ENCODE data around the gene IFI44.

IFI44 gene

GRCh38 chr1:78617615-78618026 lies 32.0 kb upstream of the IFI44 start:
- peak; percentile 81 for TF ChIP-seq CTCF (IDR thresholded peaks at IDR 0.05; ENCODE audit: low read depth, low read length, missing control alignments)
- peak; percentile 75 for DNase-seq (ENCODE audit: low read depth)
- no peak overlapping the region for H3K4me3 ChIP-seq (ENCODE audit: low read depth, low read length)

- no peak for DNase-seq (ENCODE audit: low read depth)
- H3K4me3 ChIP-seq (ENCODE audit: low read depth, low read length) = no peak overlapping the region
- TF ChIP-seq CTCF (IDR thresholded peaks at IDR 0.05; ENCODE audit: low read depth, low read length, missing control alignments) = no peak
Observed at GRCh38 chr1:78619032-78619431, 30.6 kb upstream of the IFI44 start.

GRCh38 chr1:78619446-78619802 lies 30.2 kb upstream of the IFI44 start:
- no peak for TF ChIP-seq CTCF (IDR thresholded peaks at IDR 0.05; ENCODE audit: low read depth, low read length, missing control alignments)
- DNase-seq (ENCODE audit: low read depth) = no peak
- H3K4me3 ChIP-seq (ENCODE audit: low read depth, low read length) = no peak overlapping the region

DNA sequence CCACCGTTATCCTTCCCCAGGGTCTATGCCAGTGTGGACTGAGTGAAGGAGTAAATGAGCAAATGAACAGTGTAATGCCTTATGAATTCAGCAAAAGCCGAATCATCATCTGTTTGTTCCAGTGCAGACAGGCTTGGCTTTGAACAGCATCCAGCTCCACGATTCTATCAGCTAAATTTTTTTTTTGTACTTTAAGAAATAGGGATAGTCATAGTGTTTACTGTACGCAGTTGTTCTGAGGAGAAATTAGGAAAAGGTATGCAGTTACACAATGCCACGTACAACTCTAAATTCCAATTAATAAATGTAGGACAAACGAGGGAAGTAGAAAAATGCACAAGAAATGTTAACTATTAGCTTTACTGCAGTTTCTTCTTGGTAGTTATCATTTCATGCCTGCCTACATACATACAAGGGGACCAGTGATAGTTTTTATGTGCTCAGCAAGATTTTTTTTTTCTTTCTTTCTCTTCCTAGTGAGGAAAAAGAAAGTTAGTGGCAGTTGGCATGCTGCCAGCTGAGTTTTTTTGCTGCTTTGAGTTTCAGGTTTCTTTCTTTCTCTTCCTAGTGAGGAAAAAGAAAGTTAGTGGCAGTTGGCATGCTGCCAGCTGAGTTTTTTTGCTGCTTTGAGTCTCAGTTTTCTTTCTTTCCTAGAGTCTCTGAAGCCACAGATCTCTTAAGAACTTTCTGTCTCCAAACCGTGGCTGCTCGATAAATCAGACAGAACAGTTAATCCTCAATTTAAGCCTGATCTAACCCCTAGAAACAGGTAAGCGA lies 29.6 kb upstream of the IFI44 start, which contains the start of gene IFI44L:
IFI44L (plus strand) TSS at position 646 of the 777 bp plus-strand sequence. CDS start 7,468 bp downstream, outside the sequence.
- DNase-seq (ENCODE audit: low read depth) = peak; percentile 60
- peak within 1 kb of the TSS; percentile 68 for H3K4me3 ChIP-seq (ENCODE audit: low read depth, low read length)
- TF ChIP-seq CTCF (IDR thresholded peaks at IDR 0.05; ENCODE audit: low read depth, low read length, missing control alignments) = no peak

- no peak for TF ChIP-seq CTCF (IDR thresholded peaks at IDR 0.05; ENCODE audit: low read depth, low read length, missing control alignments)
- DNase-seq (ENCODE audit: low read depth) = no peak
- H3K4me3 ChIP-seq (ENCODE audit: low read depth, low read length) = peak overlapping the region; percentile 68
Observed at GRCh38 chr1:78620666-78621065, 29.0 kb upstream of the IFI44 start.

- no peak for DNase-seq (ENCODE audit: low read depth)
- peak overlapping the region; percentile 68 for H3K4me3 ChIP-seq (ENCODE audit: low read depth, low read length)
- no peak for TF ChIP-seq CTCF (IDR thresholded peaks at IDR 0.05; ENCODE audit: low read depth, low read length, missing control alignments)
Observed at GRCh38 chr1:78622548-78622947, 27.1 kb upstream of the IFI44 start.

- peak overlapping the region; percentile 68; the same call in 1 of the 2 replicates for H3K4me3 ChIP-seq (ENCODE audit: low read depth, low read length)
- TF ChIP-seq CTCF (IDR thresholded peaks at IDR 0.05; ENCODE audit: low read depth, low read length, missing control alignments) = no peak
- no peak for DNase-seq (ENCODE audit: low read depth)
Observed at GRCh38 chr1:78624035-78624434, 25.6 kb upstream of the IFI44 start.
